Cardiac muscle cell (in vitro differentiated cells and primary cell): ENCODE results near the gene PSMD2. TPM values are rescaled to one million over a fixed set of nuclear protein-coding genes. Genes with fewer than 3 reads are reported as not detected.

ENCODE experiments used
- DNase-seq, 2 donors: peaks; one replicate each; pipeline versions ENCODE4 v3.0.0 to v3.0.0-alpha.2; 2010 to 2017; ENCODE audit warnings: low read depth in 1 of 2, low spot score in 1 of 2
- H3K27ac ChIP-seq: fragments of 200-600 bp; sonication (generic); 2 replicates; pipeline ENCODE4 v1.5.1; 2016
- H3K27me3 ChIP-seq: fragments of 200-600 bp; sonication (generic); 2 replicates; pipeline ENCODE4 v1.6.0; 2016; ENCODE audit warnings: control low read depth
- H3K36me3 ChIP-seq: fragments of 200-600 bp; sonication (generic); 2 replicates; pipeline ENCODE4 v1.5.1; 2016; ENCODE audit warnings: control low read depth
- H3K4me1 ChIP-seq: fragments of 200-600 bp; sonication (generic); 2 replicates; pipeline ENCODE4 v1.8.1; 2017; ENCODE audit warnings: low read depth, mild to moderate bottlenecking, mixed run types
- H3K4me3 ChIP-seq: fragments of 200-600 bp; sonication (generic); 2 replicates; pipeline ENCODE4 v1.5.1; 2016; ENCODE audit warnings: mild to moderate bottlenecking
- H3K9me3 ChIP-seq: fragments of 200-600 bp; sonication (generic); 2 replicates; pipeline ENCODE4 v1.5.1; 2017; ENCODE audit warnings: low read depth, mild to moderate bottlenecking, control low read depth
- polyA plus RNA-seq: library from polyadenylated mRNA; unstranded; fragments of >200 nt; fragmentation: Nextera tagmentation; extraction: Ambion mirVana; gene quantifications from 2 replicates; pipeline ENCODE4 v1.2.1, GENCODE V29; 2016
- total RNA-seq: library from RNA; depleted of rRNA; stranded (reverse); fragments of >200 nt; gene quantifications from 2 replicates; pipeline ENCODE4 v1.2.3, GENCODE V29; 2016
- TF ChIP-seq, protein P1 (sequence below): IDR thresholded peaks from 2 replicates; pipeline ENCODE4 v1.5.1; 2012; ENCODE audit warnings: low read depth, mild to moderate bottlenecking, low read length

The PSMD2 gene
- total and polyA plus RNA-seq, 2 experiments from 2014 or later = 314 to 464 TPM

- peaks cover 4% of the 10 kb centered on the region for H3K36me3 ChIP-seq
- H3K4me3 ChIP-seq = peak overlapping the region; percentile 95
- peak overlapping the region; percentile 96 for H3K27ac ChIP-seq
- peaks cover 13% of the 10 kb centered on the region for H3K4me1 ChIP-seq
- no peak for DNase-seq
- TF ChIP-seq, protein P1, sequence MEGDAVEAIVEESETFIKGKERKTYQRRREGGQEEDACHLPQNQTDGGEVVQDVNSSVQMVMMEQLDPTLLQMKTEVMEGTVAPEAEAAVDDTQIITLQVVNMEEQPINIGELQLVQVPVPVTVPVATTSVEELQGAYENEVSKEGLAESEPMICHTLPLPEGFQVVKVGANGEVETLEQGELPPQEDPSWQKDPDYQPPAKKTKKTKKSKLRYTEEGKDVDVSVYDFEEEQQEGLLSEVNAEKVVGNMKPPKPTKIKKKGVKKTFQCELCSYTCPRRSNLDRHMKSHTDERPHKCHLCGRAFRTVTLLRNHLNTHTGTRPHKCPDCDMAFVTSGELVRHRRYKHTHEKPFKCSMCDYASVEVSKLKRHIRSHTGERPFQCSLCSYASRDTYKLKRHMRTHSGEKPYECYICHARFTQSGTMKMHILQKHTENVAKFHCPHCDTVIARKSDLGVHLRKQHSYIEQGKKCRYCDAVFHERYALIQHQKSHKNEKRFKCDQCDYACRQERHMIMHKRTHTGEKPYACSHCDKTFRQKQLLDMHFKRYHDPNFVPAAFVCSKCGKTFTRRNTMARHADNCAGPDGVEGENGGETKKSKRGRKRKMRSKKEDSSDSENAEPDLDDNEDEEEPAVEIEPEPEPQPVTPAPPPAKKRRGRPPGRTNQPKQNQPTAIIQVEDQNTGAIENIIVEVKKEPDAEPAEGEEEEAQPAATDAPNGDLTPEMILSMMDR = no peak
- H3K9me3 ChIP-seq = no peaks in the 10 kb centered on the region
- no peaks in the 10 kb centered on the region for H3K27me3 ChIP-seq
Measured at GRCh38 chr3:184315543-184315867, 16.5 kb downstream of the PSMD2 start.

- DNase-seq = no peak
Measured at GRCh38 chr3:184315871-184316661, 17.0 kb downstream of the PSMD2 start.

GRCh38 chr3:184316792-184317191 is 17.8 kb downstream of the PSMD2 start:
- TF ChIP-seq, protein P1 = no peak
- Histone ChIP-seq H3K9me3 (no peaks in the 10 kb centered on the region), H3K27me3 (no peaks in the 10 kb centered on the region), H3K4me3 (no peak overlapping the region), H3K36me3 (peaks cover 17% of the 10 kb centered on the region), H3K27ac (no peak overlapping the region), H3K4me1 (peaks cover 13% of the 10 kb centered on the region)
- no peak for DNase-seq

More at GRCh38 chr3:184315871-184316661, 17.0 kb downstream of the PSMD2 start:
- Histone ChIP-seq H3K4me1 (peaks cover 13% of the 10 kb centered on the region), H3K27me3 (no peaks in the 10 kb centered on the region), H3K27ac (peak overlapping the region; percentile 96), H3K9me3 (no peaks in the 10 kb centered on the region), H3K36me3 (peaks cover 10% of the 10 kb centered on the region), H3K4me3 (peak overlapping the region; percentile 95)
- TF ChIP-seq, protein P1 = no peak

DNA sequence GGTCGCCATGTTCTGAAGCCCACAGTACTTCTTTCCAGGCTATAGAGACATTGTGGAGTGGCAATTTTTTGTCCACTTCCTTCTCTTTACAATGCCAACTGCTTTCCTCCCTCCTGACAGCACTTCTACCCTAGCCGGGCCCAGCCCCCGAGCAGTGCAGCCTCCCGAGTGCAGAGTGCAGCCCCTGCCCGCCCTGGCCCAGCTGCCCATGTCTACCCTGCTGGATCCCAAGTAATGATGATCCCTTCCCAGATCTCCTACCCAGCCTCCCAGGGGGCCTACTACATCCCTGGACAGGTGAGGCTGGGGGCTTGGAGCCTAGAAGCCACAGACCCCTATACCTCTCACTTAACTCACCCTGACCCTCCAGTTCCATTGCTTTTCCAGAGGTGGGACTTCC is 18.2 kb downstream of the PSMD2 start:
- TF ChIP-seq, protein P1 = no peak
- H3K27ac ChIP-seq = no peak overlapping the region
- H3K4me3 ChIP-seq = no peak overlapping the region
- H3K4me1 ChIP-seq = peaks cover 13% of the 10 kb centered on the region
- no peaks in the 10 kb centered on the region for H3K9me3 ChIP-seq
- H3K27me3 ChIP-seq = no peaks in the 10 kb centered on the region
- DNase-seq = no peak
- peaks cover 21% of the 10 kb centered on the region for H3K36me3 ChIP-seq

GRCh38 chr3:184320104-184320445 is 21.0 kb downstream of the PSMD2 start:
- Histone ChIP-seq H3K9me3 (no peaks in the 10 kb centered on the region), H3K27ac (peak overlapping the region; percentile 62), H3K27me3 (no peaks in the 10 kb centered on the region), H3K4me3 (no peak overlapping the region), H3K4me1 (peaks cover 13% of the 10 kb centered on the region), H3K36me3 (peaks cover 50% of the 10 kb centered on the region)
- TF ChIP-seq, protein P1 = no peak
- peak in 1 of 2 donors; percentile 98 for DNase-seq
